ENCODE results near the gene GPR50.

Gene GPR50

DNA sequence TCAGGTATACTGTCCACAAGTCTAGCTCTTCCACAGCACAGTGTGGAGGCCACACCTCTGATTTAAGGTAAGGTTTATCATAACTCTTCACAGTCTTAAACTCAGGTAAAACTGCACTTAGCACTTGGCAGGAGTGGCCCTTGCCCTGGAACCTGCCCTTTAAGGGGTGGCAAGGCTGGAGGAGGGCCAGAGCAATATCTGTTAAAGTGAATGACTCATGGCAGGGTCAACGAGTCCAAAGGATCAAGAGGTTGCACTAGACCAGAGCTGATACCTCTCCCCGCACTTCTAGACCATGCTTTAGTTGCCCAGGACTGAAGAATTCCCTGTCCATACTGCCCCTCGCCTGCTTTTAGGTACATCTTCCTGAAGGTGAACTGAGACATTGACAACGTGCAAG, 14.7 kb upstream of the GPR50 start:
- no peak for TF ChIP-seq ZNF70 (CRISPR knock-in tag; IDR thresholded peaks at IDR 0.05)
- no peak for TF ChIP-seq TCF4 (CRISPR knock-in tag; IDR thresholded peaks at IDR 0.05; ENCODE audit: borderline replicate concordance)
- TF ChIP-seq ZNF565 (CRISPR knock-in tag; conservative IDR thresholded peaks at IDR 0.05; ENCODE audit: low read depth): no peak
- TF ChIP-seq BACH2 (CRISPR knock-in tag; IDR thresholded peaks at IDR 0.05; ENCODE audit: borderline replicate concordance): no peak
- TF ChIP-seq ZNF8 (CRISPR knock-in tag; IDR thresholded peaks at IDR 0.05): no peak
- no peak for TF ChIP-seq ESRRG (CRISPR knock-in tag; IDR thresholded peaks at IDR 0.05)
- TF ChIP-seq, protein P1, sequence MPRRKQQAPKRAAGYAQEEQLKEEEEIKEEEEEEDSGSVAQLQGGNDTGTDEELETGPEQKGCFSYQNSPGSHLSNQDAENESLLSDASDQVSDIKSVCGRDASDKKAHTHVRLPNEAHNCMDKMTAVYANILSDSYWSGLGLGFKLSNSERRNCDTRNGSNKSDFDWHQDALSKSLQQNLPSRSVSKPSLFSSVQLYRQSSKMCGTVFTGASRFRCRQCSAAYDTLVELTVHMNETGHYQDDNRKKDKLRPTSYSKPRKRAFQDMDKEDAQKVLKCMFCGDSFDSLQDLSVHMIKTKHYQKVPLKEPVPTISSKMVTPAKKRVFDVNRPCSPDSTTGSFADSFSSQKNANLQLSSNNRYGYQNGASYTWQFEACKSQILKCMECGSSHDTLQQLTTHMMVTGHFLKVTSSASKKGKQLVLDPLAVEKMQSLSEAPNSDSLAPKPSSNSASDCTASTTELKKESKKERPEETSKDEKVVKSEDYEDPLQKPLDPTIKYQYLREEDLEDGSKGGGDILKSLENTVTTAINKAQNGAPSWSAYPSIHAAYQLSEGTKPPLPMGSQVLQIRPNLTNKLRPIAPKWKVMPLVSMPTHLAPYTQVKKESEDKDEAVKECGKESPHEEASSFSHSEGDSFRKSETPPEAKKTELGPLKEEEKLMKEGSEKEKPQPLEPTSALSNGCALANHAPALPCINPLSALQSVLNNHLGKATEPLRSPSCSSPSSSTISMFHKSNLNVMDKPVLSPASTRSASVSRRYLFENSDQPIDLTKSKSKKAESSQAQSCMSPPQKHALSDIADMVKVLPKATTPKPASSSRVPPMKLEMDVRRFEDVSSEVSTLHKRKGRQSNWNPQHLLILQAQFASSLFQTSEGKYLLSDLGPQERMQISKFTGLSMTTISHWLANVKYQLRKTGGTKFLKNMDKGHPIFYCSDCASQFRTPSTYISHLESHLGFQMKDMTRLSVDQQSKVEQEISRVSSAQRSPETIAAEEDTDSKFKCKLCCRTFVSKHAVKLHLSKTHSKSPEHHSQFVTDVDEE (CRISPR knock-in tag; IDR thresholded peaks at IDR 0.05): no peak
- no peak for TF ChIP-seq ZC3H10 (CRISPR knock-in tag; IDR thresholded peaks at IDR 0.05)
- TF ChIP-seq SNAI2 (CRISPR knock-in tag; IDR thresholded peaks at IDR 0.05): no peak
- TF ChIP-seq RARB (CRISPR knock-in tag; IDR thresholded peaks at IDR 0.05): no peak
- TF ChIP-seq ZFP3 (CRISPR knock-in tag; IDR thresholded peaks at IDR 0.05): no peak
- no peak for TF ChIP-seq ISL1 (CRISPR knock-in tag; IDR thresholded peaks at IDR 0.05)
- no peak for TF ChIP-seq ARNTL (CRISPR knock-in tag; IDR thresholded peaks at IDR 0.05; ENCODE audit: borderline replicate concordance, low read depth)
- no peak for TF ChIP-seq GLIS3 (CRISPR knock-in tag; IDR thresholded peaks at IDR 0.05)
- no peak for TF ChIP-seq CSDC2 (CRISPR knock-in tag; IDR thresholded peaks at IDR 0.05)
- TF ChIP-seq, protein P2, sequence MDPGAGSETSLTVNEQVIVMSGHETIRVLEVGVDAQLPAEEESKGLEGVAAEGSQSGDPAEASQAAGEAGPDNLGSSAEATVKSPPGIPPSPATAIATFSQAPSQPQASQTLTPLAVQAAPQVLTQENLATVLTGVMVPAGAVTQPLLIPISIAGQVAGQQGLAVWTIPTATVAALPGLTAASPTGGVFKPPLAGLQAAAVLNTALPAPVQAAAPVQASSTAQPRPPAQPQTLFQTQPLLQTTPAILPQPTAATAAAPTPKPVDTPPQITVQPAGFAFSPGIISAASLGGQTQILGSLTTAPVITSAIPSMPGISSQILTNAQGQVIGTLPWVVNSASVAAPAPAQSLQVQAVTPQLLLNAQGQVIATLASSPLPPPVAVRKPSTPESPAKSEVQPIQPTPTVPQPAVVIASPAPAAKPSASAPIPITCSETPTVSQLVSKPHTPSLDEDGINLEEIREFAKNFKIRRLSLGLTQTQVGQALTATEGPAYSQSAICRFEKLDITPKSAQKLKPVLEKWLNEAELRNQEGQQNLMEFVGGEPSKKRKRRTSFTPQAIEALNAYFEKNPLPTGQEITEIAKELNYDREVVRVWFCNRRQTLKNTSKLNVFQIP (CRISPR knock-in tag; IDR thresholded peaks at IDR 0.05; ENCODE audit: borderline replicate concordance, low read depth): no peak
- TF ChIP-seq, protein P3, sequence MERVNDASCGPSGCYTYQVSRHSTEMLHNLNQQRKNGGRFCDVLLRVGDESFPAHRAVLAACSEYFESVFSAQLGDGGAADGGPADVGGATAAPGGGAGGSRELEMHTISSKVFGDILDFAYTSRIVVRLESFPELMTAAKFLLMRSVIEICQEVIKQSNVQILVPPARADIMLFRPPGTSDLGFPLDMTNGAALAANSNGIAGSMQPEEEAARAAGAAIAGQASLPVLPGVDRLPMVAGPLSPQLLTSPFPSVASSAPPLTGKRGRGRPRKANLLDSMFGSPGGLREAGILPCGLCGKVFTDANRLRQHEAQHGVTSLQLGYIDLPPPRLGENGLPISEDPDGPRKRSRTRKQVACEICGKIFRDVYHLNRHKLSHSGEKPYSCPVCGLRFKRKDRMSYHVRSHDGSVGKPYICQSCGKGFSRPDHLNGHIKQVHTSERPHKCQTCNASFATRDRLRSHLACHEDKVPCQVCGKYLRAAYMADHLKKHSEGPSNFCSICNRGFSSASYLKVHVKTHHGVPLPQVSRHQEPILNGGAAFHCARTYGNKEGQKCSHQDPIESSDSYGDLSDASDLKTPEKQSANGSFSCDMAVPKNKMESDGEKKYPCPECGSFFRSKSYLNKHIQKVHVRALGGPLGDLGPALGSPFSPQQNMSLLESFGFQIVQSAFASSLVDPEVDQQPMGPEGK (CRISPR knock-in tag; IDR thresholded peaks at IDR 0.05; ENCODE audit: borderline replicate concordance): no peak
- no peak for ATAC-seq

DNA sequence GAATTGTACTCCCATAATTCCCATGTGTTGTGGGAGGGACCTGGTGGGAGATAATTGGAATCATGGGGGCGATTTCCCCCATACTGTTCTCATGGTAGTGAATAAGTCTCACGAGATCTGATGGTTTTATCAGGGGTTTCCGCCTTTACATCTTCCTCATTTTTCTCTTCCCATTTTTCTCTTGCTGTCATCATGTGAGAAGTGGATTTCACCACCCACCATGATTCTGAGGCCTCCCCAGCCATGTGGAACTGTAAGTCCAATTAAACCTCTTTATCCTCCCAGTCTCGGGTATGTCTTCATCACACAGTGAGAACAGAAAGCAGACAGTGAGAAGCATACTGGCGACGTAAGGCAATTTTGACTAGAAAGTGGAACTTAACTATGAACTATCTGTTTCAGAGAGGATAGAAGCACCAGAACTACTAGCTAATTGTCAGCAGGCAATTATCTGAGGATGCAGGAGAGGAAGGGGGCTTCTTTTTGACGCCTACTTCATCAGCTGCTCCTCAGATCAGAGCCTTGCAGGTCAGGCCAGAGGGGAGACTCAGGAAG, 8.5 kb upstream of the GPR50 start:
- TF ChIP-seq SNAI2 (CRISPR knock-in tag; IDR thresholded peaks at IDR 0.05) (no peak), ZFP3 (CRISPR knock-in tag; IDR thresholded peaks at IDR 0.05) (no peak), ZFP30 (CRISPR knock-in tag; IDR thresholded peaks at IDR 0.05) (no peak), CSDC2 (CRISPR knock-in tag; IDR thresholded peaks at IDR 0.05) (no peak)
- no peak for ATAC-seq

DNA sequence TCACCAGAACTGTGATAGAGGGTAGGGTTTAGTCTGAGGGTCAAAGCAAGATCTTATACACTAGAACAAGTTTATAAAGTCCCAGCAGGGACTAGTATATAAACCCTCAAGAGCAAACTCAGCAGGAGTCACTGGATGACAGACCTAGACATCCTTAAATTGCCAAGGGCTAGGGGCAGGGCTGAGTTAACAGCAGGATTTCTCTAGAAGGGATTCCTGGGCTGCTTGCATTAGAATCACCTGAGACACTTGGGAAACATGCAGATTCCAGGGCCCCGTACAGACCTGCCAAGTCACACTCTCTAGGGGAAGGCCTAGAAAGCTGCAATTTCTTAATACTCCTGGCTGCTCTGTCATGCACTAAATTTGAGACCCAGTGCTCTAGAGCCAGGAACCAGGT, 6.6 kb upstream of the GPR50 start:
- no peak for ATAC-seq
- TF ChIP-seq ZNF565 (CRISPR knock-in tag; conservative IDR thresholded peaks at IDR 0.05; ENCODE audit: low read depth): no peak
- no peak for TF ChIP-seq ZFP3 (CRISPR knock-in tag; IDR thresholded peaks at IDR 0.05)
- no peak for TF ChIP-seq ESRRG (CRISPR knock-in tag; IDR thresholded peaks at IDR 0.05)
- TF ChIP-seq ISL1 (CRISPR knock-in tag; IDR thresholded peaks at IDR 0.05): no peak
- no peak for TF ChIP-seq TCF4 (CRISPR knock-in tag; IDR thresholded peaks at IDR 0.05; ENCODE audit: borderline replicate concordance)
- TF ChIP-seq, protein P2 (CRISPR knock-in tag; IDR thresholded peaks at IDR 0.05; ENCODE audit: borderline replicate concordance, low read depth): no peak
- no peak for TF ChIP-seq ZC3H10 (CRISPR knock-in tag; IDR thresholded peaks at IDR 0.05)
- TF ChIP-seq BACH2 (CRISPR knock-in tag; IDR thresholded peaks at IDR 0.05; ENCODE audit: borderline replicate concordance): no peak
- TF ChIP-seq ZNF8 (CRISPR knock-in tag; IDR thresholded peaks at IDR 0.05): no peak
- TF ChIP-seq CSDC2 (CRISPR knock-in tag; IDR thresholded peaks at IDR 0.05): no peak
- TF ChIP-seq GLIS3 (CRISPR knock-in tag; IDR thresholded peaks at IDR 0.05): no peak
- TF ChIP-seq SNAI2 (CRISPR knock-in tag; IDR thresholded peaks at IDR 0.05): no peak
- TF ChIP-seq, protein P3 (CRISPR knock-in tag; IDR thresholded peaks at IDR 0.05; ENCODE audit: borderline replicate concordance): no peak
- TF ChIP-seq ZNF70 (CRISPR knock-in tag; IDR thresholded peaks at IDR 0.05): no peak
